GM21447 (cell line): ENCODE data around the gene SACM1L.
"Not testable (repeated sequence)": the region's sequence is repeated elsewhere in the genome, so short reads cannot be mapped to it uniquely, and the experiment has no call there.

Experiments
- ATAC-seq: cut with Tn5 transposase; IDR thresholded peaks from one replicate; pipeline ENCODE4 v1.9.1; 2021; ENCODE audit not compliant: unreplicated experiment

The SACM1L gene

DNA sequence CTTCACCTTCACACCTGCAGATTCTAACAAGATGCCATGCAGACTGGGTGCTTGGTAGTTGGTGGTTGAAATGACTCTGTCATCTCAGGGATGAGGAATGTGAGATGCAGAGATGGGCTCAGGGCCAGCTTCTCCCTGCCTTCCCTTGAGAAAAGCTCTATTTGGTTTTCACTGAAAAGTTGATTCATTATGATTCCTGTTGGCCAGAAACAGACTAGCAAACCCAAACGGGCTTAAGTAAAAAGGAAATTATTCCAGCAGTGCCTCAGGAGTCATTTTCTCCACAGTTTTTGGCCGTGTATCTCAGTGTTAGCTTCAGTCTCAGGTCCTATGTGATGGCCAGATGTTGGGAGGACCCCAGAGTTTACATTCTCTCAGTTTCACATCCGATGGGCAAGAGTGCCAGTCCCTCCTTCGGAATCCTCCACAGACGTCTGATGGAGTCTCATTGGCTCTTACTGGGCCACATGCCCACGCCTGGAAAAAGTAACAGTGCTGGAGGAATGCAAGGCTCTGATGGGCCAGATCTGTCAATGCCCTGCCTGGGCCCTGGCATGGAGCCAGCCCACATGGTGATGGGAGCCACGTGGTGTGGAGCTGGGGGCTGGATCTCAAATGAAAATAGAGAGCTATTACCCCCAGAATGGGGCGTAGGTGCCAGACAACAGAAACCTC is 22.3 kb upstream of the SACM1L start:
- no peak for ATAC-seq

DNA sequence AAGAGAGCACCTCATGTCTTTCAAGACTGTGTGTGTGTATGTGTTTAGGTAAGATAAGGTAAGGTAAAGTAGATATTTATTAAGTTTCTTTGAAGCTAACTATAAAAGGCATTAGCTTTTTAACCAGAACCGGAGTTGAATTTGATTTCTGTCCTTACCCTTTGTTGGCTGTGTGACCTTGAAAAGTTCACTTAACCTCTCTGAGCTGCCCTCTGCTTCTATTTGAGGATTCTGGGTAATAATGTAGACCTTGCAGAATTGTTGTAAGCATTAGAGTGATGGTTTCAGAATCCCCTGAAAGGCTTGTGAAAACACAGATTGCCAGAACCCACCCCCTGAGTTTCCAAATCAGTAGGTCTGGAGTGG is 21.6 kb upstream of the SACM1L start:
- ATAC-seq = no peak

DNA sequence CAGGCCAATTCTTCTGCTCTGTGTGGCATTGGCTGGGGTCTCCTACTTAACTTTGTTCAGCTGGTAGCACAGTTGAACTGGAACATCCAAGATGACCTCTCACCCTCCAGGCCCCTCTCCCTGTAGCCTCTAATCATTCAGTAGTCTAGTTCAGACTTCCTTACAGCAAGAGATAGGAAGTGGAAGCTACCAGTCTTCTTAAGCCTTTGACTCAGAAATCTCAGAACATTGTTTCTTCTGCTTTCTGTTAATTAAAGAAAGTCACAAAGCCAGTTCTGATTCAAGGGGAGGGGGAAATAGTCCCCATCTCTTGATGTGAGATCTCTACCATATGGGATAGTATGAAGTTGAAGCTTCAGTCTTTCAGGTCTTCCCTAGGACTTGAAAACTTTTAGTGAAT is 18.8 kb upstream of the SACM1L start:
- ATAC-seq = no peak

DNA sequence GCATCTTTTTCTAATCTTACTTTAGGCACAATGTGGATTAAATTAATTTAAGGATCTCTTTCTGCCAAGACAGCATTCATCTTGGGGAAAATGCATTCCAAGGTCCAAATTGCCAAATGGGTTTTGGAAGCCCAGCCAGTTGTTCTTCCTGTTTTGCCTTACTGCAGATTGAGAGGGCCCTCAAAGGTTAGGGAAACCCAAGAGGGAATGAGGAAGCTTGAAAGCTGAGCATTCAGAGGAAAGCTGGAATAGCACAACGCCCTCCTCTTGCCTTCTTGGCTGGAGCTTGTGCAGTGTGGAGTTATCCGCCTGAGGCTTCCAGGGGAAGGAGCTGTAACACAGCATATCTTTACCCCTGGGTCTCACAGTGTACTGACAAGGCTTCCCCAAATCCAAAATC is 18.2 kb upstream of the SACM1L start:
- no peak for ATAC-seq

DNA sequence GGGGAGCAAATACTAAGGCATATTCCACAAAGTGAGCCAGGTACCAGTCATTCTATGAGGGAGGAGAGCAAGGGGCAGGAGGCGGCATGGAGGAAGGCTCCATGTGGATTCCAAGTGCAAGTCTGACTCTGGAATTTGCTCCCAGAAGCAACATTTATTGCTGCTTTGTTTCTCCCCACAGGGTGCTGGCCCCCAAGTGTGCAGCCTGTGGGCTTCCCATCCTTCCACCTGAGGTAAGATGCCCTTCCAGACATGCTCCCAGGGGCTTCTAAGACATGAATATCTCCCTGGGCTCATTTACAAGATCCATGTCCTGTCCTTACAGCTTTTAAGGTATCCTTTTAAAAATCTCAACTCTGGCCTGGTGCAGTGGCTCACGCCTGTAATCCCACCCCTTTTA is 15.9 kb upstream of the SACM1L start:
- ATAC-seq = no peak

DNA sequence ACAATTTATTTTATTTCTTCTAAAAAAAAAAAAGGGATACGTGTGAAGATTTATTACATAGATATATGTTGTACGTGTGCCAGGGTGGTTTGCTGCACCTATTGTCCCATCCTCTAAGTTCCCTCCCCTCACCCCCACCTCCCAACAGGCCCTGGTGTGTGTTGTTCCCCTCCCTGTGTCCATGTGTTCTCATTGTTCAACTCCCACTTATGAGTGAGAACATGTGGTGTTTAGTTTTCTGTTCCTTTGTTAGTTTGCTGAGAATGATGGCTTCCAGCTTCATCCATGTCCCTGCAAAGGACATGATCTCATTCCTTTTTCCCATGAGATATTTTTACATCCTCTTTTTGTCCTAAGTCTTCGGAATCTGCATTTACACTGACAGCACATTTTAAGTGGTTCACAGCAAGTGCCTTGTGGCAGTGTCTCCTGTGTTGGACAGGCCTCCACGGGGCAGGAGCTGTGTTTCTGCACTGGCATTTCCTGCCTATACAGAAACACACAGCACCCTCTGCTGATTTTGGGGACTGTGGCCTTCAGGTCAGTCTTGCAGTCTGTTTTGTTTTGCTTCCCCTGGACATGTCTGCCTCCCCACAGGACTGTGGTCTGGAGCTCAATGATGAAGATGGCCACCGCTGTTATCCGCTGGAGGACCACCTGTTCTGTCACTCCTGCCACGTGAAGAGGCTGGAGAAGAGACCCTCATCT is 12.7 kb upstream of the SACM1L start:
- ATAC-seq = no peak

DNA sequence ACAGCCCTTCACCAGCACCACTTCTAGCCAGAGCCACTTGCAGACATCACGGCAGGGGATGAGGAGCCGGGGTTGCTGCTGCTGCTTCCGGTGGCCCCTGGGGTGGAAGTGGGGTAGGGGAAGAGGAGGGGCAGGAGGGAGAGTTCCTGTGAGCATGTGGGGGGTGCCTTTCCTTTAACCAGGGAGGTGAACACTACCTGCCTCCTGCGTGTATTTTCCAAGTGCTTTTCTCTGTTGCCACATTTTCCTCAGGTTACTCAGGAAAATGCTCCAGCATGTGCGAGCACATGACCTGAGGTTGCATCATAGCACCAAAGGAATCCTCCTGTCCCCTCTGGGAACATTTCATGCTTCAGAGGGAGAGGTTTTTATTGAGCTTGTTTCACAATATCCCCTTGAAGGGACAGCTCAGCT is 12.2 kb upstream of the SACM1L start:
- ATAC-seq = no peak

DNA sequence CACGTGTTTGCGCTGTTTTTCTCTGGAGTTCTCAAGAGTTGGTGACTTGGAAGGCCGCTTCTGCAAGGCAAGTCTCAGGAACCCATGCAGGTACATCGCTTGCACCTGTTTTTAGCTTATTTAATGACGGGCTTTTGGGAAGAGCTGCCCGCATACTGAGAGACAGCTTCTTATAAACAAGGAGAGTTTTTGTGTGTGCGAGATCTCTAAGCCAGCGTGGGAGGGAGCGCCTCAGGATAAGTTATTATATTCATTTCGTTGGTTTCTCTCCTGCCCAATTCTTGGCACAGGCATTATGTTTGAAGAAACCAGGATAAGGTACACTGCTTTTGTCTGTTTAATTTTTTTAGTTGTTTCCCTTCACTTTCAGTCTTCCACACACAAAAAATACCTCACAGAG is 11.4 kb upstream of the SACM1L start:
- ATAC-seq = no peak

DNA sequence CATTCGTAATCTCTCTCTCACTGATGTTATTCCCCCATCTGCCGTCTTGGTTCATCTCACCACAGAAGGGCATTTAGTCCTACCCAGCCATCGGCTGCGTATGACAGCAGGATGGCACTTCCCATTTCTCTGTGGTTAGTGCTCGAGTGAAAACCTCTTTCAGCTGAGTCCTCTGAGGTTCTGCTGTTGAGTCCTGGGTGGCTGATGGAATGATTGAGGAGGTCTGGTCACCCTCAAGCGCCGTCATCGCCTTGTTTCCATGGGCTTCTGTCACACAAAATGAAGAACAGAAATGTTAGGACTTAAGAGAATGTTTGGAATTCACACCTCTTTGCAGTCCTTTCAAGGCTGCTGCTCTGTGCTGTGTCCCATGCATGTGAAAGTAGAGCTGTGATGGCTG is 9.4 kb upstream of the SACM1L start:
- no peak for ATAC-seq

DNA sequence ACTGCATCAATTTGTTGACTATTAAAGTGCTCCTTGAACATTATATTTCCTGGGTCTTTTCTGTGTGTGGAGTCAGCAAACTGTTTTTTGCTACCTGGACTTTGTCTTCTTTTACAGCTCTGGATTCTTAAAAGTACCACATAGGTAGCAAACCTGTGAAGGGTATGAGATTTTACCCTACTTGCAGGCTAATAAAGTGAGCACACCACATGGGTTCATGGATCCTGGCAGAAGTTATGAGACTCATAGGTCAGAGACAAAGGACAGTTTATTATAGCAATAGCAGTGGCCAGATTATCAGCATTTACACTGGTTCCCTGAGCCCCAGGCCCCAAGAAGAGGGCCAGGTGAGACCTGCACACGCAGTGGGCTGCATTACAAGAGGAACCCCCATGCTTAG is 8.0 kb upstream of the SACM1L start:
- ATAC-seq = no peak

DNA sequence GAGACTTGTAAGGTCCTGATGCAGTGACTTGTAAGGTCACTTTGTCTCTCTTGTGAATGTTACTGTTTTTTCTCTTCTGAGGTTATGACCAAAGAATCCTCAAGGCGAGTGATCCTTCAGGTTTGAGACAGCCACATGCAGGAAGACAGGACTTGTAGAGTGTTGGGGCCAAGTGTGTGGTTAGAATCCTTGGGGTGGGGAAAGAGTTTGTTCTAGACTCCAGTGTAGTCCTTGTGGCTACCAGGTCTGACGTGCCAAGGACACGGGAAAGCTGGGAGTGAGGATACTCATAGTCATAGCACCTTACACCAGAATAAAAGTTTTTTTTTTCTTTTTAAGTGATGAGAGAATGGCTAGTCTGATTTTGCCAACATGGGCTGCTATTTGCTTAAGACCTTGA is 7.3 kb upstream of the SACM1L start:
- no peak for ATAC-seq

DNA sequence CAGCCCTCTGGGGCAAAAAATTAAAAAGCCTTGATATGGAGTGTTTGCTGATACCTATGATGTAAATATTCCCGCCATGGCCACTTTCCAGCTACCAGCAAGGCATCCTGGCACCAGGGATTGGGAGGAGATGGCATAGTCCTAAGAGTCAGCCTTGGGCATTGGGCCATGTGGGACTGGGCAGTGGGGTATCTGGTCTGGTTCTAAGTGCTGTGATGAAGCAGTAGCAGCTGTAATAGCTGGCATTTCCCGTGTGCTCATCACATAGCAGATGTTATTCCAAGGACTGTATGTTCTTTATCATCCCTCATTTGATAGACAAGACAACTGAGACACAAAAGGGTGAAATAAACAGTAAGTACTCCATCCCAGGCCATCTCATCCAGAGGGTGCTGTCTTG is 6.9 kb upstream of the SACM1L start:
- ATAC-seq = no peak

DNA sequence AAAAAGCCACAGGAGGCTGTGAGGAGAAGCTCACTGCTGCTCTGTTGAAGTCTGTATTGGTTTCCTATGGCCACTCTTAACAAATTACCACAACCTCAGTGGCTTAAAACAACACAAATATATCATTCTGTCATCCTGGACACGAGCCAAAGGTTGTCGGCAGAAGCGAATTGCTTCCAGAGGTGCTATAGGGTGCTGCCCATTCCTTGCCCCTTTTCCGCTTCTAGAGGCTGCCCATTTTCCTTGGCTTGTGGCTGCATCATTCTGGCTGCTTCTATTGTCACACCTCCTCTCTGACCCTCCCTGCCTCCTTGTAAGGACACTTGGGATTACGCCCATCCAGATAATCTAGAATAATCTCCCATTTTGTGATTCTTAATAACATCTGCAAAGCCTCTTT is 6.4 kb upstream of the SACM1L start:
- ATAC-seq = no peak

DNA sequence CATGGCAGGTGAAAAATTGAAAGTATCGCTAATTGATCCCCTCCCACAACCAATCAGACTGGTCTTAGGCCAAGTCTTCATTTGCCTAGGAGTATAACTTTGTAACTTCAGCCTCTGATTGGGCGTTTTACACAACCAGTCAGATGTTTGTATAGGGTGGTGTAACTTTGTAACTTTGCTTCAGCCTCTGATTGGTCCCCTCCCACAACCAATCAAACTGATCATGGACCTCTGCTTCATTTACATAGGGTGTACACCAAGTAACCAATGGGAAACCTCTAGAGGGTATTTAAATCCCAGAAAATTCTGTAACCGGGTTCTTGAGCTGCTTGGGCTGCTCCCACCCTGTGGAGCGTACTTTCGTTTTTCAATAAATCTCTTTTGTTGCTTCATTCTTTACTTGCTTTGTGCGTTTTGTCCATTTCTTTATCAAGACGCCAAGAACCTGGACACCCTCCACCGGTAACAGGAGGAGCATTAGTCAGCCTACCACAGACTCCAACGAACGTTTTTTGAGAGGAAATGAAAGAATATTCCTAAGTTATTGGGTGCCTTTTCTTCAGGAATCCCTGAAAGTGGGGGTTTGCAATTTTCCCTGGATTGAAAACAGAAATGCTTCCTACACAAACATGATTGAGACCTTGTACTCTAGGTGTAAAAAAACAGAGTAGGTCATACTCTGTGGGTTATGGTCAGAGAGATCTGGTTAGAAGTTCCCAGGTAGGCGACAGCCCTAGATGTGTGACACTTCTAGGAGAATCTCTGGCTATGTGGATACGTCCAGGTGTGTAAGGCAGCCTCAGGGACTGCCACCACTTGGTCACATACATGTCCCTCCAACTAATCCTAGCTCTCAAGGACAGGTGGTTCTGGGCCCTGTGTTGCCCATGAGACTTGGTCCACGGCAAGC is 5.5 kb upstream of the SACM1L start:
- no peak for ATAC-seq

DNA sequence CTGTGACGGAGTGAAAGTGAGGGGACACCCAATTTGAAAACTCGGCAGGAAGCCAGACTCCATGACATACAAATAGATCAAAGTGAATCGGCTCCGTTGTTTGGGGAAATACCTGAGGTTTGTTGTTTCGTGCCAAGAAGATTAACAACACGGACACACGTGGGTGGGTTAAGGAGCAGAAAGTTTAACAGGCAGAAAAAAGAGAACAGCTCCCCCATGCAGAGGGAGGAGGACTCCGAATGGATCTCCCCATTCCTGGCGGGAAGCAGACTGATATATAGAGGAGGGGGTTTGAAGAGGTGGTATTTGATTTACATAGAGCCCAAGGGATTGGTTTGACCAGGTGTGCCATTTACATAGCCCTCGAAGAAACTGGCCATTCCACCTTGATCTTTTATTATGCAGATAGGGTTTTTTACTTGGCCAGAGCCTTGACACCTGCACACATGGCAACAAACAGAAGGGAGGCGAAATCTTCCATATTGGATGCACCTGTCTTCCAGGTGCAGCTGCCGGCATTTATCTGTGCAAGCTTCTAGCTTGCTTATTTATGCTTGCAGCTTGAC is 4.8 kb upstream of the SACM1L start:
- no peak for ATAC-seq

DNA sequence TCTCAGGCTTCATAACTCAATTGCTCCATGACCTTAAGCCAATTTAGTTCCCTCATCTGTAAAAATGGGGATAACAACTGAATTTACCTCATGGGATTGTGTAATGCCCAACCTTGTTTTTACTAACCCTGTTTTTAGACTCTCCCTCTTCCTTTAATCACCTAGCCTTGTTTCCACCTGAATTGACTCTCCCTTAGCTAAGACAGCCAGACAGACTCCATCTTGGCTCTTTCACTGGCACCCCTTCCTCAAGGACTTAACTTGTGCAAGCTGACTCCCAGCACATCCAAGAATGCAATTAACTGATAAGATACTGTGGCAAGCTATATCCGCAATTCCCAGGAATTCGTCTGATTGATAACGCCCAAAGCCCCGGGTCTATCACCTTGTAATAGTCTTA is 3.5 kb upstream of the SACM1L start:
- ATAC-seq = not testable (repeated sequence)

DNA sequence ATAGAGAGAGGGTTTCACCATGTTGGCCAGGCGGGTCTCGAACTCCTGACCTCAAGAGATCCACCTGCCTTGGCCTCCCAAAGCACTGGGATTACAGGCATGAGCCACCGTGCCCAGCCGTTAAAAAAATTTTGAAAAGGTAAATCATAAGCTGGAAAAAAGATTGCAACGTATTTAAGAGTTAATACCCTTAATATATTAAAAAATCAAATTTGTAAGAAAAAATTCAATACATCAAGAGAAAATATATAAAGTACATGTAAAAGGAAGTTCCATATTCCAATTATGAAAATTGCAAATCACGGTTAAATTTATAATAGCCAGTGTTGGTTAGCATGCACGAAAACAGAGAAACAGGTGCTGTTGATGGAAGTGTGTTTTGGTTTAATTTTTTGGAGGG is 2.3 kb upstream of the SACM1L start:
- no peak for ATAC-seq

DNA sequence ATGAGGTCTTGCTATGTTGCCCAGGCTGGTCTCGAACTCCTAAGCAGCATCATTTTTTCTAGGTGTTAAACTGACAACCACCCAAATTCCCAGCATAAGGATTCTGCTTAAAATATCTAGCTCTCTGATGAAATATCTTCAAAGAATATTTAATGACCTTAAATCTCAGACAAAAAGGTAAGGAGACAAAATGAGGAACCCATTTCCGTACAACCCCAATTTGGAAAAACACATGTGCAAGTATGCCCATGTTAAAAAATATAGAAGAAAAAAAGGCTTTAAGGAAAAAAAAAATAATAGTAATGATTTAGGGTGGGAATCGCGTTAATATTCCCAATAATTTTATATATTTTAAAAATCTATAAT is 1.4 kb upstream of the SACM1L start:
- no peak for ATAC-seq

DNA sequence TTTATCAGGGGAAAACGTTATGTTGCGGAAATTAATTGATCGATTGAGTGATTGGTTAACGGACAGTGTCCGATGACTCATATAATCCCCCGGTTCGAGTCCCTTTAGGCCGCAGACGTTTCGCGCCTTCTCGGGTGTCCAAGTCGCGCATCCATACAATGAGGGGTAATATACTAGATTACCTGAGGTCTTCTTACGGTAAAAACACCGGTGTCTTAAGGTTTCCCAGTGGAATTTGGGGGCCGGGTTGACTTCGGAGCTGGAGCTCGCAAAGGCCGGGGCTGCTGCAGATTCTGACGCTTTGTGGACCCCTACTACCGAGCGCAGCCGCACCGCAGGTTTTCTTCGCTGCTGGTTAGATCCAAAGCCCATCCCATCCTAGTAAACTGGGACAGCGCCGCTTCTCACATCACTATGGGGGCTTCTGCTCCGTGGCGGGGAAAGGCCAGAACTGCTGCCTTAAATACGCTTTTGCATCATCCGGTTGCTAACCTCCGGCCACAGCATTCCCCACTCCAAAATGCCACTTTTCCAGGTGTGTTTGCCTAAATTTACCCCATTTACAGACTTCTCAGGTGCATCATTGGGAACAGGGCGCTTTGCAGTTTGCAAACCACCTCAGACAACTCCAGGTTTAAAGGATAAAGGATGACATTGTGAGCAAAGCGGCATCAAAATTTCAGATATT is 858 bp upstream of the SACM1L start:
- ATAC-seq = no peak

DNA sequence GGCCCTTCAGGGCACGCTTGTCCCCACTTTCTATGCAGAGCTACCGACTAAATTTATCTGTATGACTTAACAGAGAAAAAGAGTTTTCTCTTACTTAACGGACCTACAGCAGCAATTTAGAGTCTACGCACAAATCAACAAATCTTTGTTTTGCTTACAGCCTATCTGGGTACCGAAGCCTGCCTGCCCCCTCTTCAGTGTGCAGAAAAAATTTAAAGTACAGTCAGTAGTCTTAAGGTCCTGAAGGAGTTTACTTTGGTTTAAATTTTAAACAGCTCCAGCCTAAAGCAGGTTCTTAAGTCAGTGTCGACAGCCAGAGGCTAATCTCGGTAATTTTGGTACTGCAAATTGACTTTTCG is 570 bp downstream of the SACM1L start:
- no peak for ATAC-seq

DNA sequence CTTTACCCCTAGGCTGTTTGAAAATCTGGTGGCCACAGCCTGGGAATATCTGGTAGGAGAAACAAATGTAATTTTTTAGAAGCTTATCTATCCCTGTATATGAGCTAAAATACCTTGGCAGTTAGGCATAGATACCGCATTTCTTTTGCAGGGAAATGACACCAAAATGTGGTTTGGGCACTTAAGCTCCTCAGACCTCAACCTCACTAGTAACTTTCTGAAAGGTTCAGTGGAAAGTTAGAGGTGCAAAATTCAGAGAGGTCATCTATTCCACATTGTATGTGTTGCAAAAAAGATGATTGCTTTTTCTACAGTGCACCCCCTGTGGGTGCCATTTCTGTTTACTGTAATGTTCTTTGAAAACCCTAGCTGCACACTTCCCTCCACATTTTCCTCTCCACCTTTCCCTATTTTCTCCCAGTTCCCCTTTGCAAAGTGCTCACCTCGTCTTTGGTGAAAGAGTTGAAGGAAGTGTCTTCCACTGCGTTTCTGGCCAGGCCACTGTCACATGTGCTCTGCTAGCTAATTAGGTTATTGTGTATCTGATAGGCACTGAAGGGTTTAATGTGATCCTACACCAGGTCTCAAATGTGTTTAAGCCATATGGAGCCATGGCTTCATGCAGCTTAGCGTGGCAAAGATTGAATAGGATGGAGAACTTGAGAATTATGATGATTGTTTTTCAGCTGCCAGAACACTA is 1.3 kb downstream of the SACM1L start:
- ATAC-seq = no peak
